ENCODE data around the gene RFTN1.

Gene RFTN1

GRCh38 chr3:16350597-16351318 is 162.7 kb downstream of the RFTN1 start:
- H3K4me3 ChIP-seq (ENCODE audit: low read length, poor library complexity, severe bottlenecking): no peak overlapping the region
- peaks cover 92% of the 10 kb centered on the region; the same call in 1 of the 2 replicates for H3K36me3 ChIP-seq (ENCODE audit: insufficient read depth, low read length)
- H3K4me1 ChIP-seq (ENCODE audit: insufficient read depth, low read length, poor library complexity, severe bottlenecking): no peaks in the 10 kb centered on the region

GRCh38 chr3:16349986-16350596 is 163.4 kb downstream of the RFTN1 start:
- Histone ChIP-seq H3K4me3 (ENCODE audit: low read length, poor library complexity, severe bottlenecking) (no peak overlapping the region), H3K4me2 (ENCODE audit: low read depth, low read length, poor library complexity, severe bottlenecking) (no peak overlapping the region), H4K20me1 (ENCODE audit: insufficient read depth, low read length, poor library complexity, severe bottlenecking) (no peaks in the 10 kb centered on the region), H3F3A (ENCODE audit: low read depth) (no peaks in the 10 kb centered on the region), H3K36me3 (ENCODE audit: insufficient read depth, low read length) (peaks cover 92% of the 10 kb centered on the region; the same call in 1 of the 2 replicates), H3K9me2 (replicated peaks; ENCODE audit: low read depth, low read length) (no peaks in the 10 kb centered on the region), H2AFZ (ENCODE audit: low read length) (no peak overlapping the region), H3K9ac (ENCODE audit: low read depth, low read length, poor library complexity, severe bottlenecking) (no peak overlapping the region), H3K27me3 (ENCODE audit: insufficient read depth, low read length, poor library complexity, severe bottlenecking) (no peaks in the 10 kb centered on the region), H3K79me2 (ENCODE audit: insufficient read depth, low read length) (no peaks in the 10 kb centered on the region), H3K4me1 (ENCODE audit: insufficient read depth, low read length, poor library complexity, severe bottlenecking) (no peaks in the 10 kb centered on the region), H3K9me3 (ENCODE audit: insufficient read depth, low read depth, low read length) (no peaks in the 10 kb centered on the region)
- TF ChIP-seq EZH2phosphoT487 (IDR thresholded peaks at IDR 0.05; ENCODE audit: borderline replicate concordance): no peak
- no peak for TF ChIP-seq CTCF (conservative IDR thresholded peaks at IDR 0.05; ENCODE audit: low read length)

More at GRCh38 chr3:16350597-16351318, 162.7 kb downstream of the RFTN1 start:
- H3K27me3 ChIP-seq (ENCODE audit: insufficient read depth, low read length, poor library complexity, severe bottlenecking): no peaks in the 10 kb centered on the region
- no peaks in the 10 kb centered on the region for H3K9me3 ChIP-seq (ENCODE audit: insufficient read depth, low read depth, low read length)
- no peaks in the 10 kb centered on the region for H3K9me2 ChIP-seq (replicated peaks; ENCODE audit: low read depth, low read length)
- H3K4me2 ChIP-seq (ENCODE audit: low read depth, low read length, poor library complexity, severe bottlenecking): no peak overlapping the region
- H4K20me1 ChIP-seq (ENCODE audit: insufficient read depth, low read length, poor library complexity, severe bottlenecking): no peaks in the 10 kb centered on the region
- no peak overlapping the region for H3K9ac ChIP-seq (ENCODE audit: low read depth, low read length, poor library complexity, severe bottlenecking)
- H3K79me2 ChIP-seq (ENCODE audit: insufficient read depth, low read length): no peaks in the 10 kb centered on the region
- H2AFZ ChIP-seq (ENCODE audit: low read length): no peak overlapping the region
- TF ChIP-seq CTCF (conservative IDR thresholded peaks at IDR 0.05; ENCODE audit: low read length): no peak
- TF ChIP-seq EZH2phosphoT487 (IDR thresholded peaks at IDR 0.05; ENCODE audit: borderline replicate concordance): no peak
- no peaks in the 10 kb centered on the region for H3F3A ChIP-seq (ENCODE audit: low read depth)

GRCh38 chr3:16347548-16347947 is 166.0 kb downstream of the RFTN1 start:
- Histone ChIP-seq H3K9ac (ENCODE audit: low read depth, low read length, poor library complexity, severe bottlenecking) (no peak overlapping the region), H4K20me1 (ENCODE audit: insufficient read depth, low read length, poor library complexity, severe bottlenecking) (no peaks in the 10 kb centered on the region), H2AFZ (ENCODE audit: low read length) (no peak overlapping the region), H3F3A (ENCODE audit: low read depth) (no peaks in the 10 kb centered on the region), H3K36me3 (ENCODE audit: insufficient read depth, low read length) (peaks cover 88% of the 10 kb centered on the region; the same call in 1 of the 2 replicates), H3K27me3 (ENCODE audit: insufficient read depth, low read length, poor library complexity, severe bottlenecking) (no peaks in the 10 kb centered on the region), H3K4me1 (ENCODE audit: insufficient read depth, low read length, poor library complexity, severe bottlenecking) (no peaks in the 10 kb centered on the region), H3K9me3 (ENCODE audit: insufficient read depth, low read depth, low read length) (0 out of 2 replicates have a peak, but pooled peaks cover 1% of the 10 kb centered on the region), H3K9me2 (replicated peaks; ENCODE audit: low read depth, low read length) (no peaks in the 10 kb centered on the region), H3K79me2 (ENCODE audit: insufficient read depth, low read length) (no peaks in the 10 kb centered on the region), H3K4me3 (ENCODE audit: low read length, poor library complexity, severe bottlenecking) (no peak overlapping the region), H3K4me2 (ENCODE audit: low read depth, low read length, poor library complexity, severe bottlenecking) (no peak overlapping the region)
- TF ChIP-seq CTCF (conservative IDR thresholded peaks at IDR 0.05; ENCODE audit: low read length): no peak
- TF ChIP-seq EZH2phosphoT487 (IDR thresholded peaks at IDR 0.05; ENCODE audit: borderline replicate concordance): no peak

Data from Loucy (cell line).